Measurements from ENCODE around the gene TANC1.

Gene TANC1

GRCh38 chr2:159157361-159158209 is 189.1 kb downstream of the TANC1 start:
- Mint-ChIP-seq H3K4me1 (peaks cover 34% of the 10 kb centered on the region), H3K27ac (no peak overlapping the region), H3K36me3 (no peaks in the 10 kb centered on the region)

GRCh38 chr2:159160412-159160811 is 192.0 kb downstream of the TANC1 start:
- H3K27ac Mint-ChIP-seq: no peak overlapping the region
- no peaks in the 10 kb centered on the region for H3K36me3 Mint-ChIP-seq
- H3K4me3 Mint-ChIP-seq: no peak overlapping the region
- H3K4me1 Mint-ChIP-seq: peaks cover 21% of the 10 kb centered on the region
- no peaks in the 10 kb centered on the region for H3K27me3 Mint-ChIP-seq
- no peaks in the 10 kb centered on the region for H3K9me3 Mint-ChIP-seq

More at GRCh38 chr2:159157361-159158209, 189.1 kb downstream of the TANC1 start:
- Mint-ChIP-seq H3K4me3 (no peak overlapping the region), H3K9me3 (no peaks in the 10 kb centered on the region), H3K27me3 (peaks cover 2% of the 10 kb centered on the region)

- Mint-ChIP-seq H3K4me1 (peaks cover 15% of the 10 kb centered on the region), H3K27me3 (no peaks in the 10 kb centered on the region), H3K27ac (no peak overlapping the region), H3K36me3 (no peaks in the 10 kb centered on the region), H3K4me3 (no peak overlapping the region), H3K9me3 (no peaks in the 10 kb centered on the region)
Measured at GRCh38 chr2:159160954-159161353, 192.5 kb downstream of the TANC1 start.

DNA sequence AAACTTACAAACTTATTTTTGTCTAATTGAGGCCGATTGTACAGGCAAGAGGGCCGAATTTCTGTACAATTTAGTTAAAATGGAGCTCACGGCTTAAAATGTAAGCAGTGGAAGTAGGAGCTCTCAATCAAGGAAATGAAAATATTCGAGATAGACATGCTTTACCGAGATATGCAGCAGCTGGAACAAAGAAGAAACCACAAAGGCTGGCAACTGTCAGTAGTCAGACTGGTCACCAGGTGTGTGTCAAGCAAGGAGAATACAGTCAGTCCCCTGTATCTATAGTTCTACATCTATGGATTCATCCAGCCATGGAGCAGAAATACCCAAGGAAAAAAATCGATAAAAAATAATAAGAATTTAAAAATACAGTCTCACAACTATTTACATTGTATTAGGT is 195.5 kb downstream of the TANC1 start:
- no peaks in the 10 kb centered on the region for H3K27me3 Mint-ChIP-seq
- H3K9me3 Mint-ChIP-seq: no peaks in the 10 kb centered on the region
- H3K27ac Mint-ChIP-seq: no peak overlapping the region

GRCh38 chr2:159164457-159164911 is 196.0 kb downstream of the TANC1 start:
- H3K27ac Mint-ChIP-seq: no peak overlapping the region
- H3K4me1 Mint-ChIP-seq: peaks cover 4% of the 10 kb centered on the region
- no peak overlapping the region for H3K4me3 Mint-ChIP-seq
- no peaks in the 10 kb centered on the region for H3K27me3 Mint-ChIP-seq
- H3K9me3 Mint-ChIP-seq: no peaks in the 10 kb centered on the region
- no peaks in the 10 kb centered on the region for H3K36me3 Mint-ChIP-seq

More for the DNA sequence above, 195.5 kb downstream of the TANC1 start:
- peaks cover 4% of the 10 kb centered on the region for H3K4me1 Mint-ChIP-seq
- no peaks in the 10 kb centered on the region for H3K36me3 Mint-ChIP-seq
- H3K4me3 Mint-ChIP-seq: no peak overlapping the region

GRCh38 chr2:159165048-159165447 is 196.6 kb downstream of the TANC1 start:
- no peak overlapping the region for H3K4me3 Mint-ChIP-seq
- no peaks in the 10 kb centered on the region for H3K27me3 Mint-ChIP-seq
- peaks cover 4% of the 10 kb centered on the region for H3K4me1 Mint-ChIP-seq
- H3K36me3 Mint-ChIP-seq: no peaks in the 10 kb centered on the region
- H3K27ac Mint-ChIP-seq: no peak overlapping the region
- no peaks in the 10 kb centered on the region for H3K9me3 Mint-ChIP-seq

GRCh38 chr2:159168707-159169106 is 200.3 kb downstream of the TANC1 start:
- H3K27ac Mint-ChIP-seq: no peak overlapping the region
- H3K9me3 Mint-ChIP-seq: no peaks in the 10 kb centered on the region
- H3K4me3 Mint-ChIP-seq: no peak overlapping the region
- peaks cover 3% of the 10 kb centered on the region for H3K4me1 Mint-ChIP-seq
- no peaks in the 10 kb centered on the region for H3K27me3 Mint-ChIP-seq
- no peaks in the 10 kb centered on the region for H3K36me3 Mint-ChIP-seq

GRCh38 chr2:159169187-159169586 is 200.7 kb downstream of the TANC1 start:
- H3K9me3 Mint-ChIP-seq: no peaks in the 10 kb centered on the region
- no peaks in the 10 kb centered on the region for H3K36me3 Mint-ChIP-seq
- H3K4me3 Mint-ChIP-seq: no peak overlapping the region
- no peaks in the 10 kb centered on the region for H3K4me1 Mint-ChIP-seq
- H3K27me3 Mint-ChIP-seq: no peaks in the 10 kb centered on the region
- no peak overlapping the region for H3K27ac Mint-ChIP-seq

DNA sequence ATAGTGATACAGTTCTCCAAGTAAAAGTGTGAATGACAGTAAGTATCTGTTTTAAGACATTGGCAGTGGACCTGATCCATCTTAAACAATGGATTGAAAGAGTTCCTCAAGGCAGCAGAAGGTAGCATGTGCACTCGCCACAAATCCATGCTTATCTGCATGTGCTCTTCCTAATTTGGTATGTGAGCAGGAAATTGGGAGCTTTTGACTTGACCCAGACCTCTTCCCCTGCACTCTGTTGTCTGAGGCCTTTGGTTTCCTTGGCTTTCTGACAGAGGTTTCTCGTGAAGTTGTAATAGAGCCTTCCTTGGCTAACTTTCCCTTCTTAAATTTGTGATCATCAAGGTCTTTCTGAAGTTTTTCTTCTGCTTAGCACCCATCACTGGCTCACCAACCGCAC is 204.0 kb downstream of the TANC1 start:
- Mint-ChIP-seq H3K27ac (peak overlapping the region; percentile 24), H3K36me3 (no peaks in the 10 kb centered on the region), H3K4me1 (no peaks in the 10 kb centered on the region), H3K27me3 (no peaks in the 10 kb centered on the region), H3K9me3 (no peaks in the 10 kb centered on the region), H3K4me3 (no peak overlapping the region)

GRCh38 chr2:159174759-159175158 is 206.3 kb downstream of the TANC1 start:
- Mint-ChIP-seq H3K4me3 (no peak overlapping the region), H3K36me3 (no peaks in the 10 kb centered on the region), H3K9me3 (no peaks in the 10 kb centered on the region), H3K27ac (no peak overlapping the region), H3K27me3 (no peaks in the 10 kb centered on the region), H3K4me1 (peaks cover 3% of the 10 kb centered on the region)

- no peak overlapping the region for H3K4me3 Mint-ChIP-seq
- no peaks in the 10 kb centered on the region for H3K27me3 Mint-ChIP-seq
- H3K9me3 Mint-ChIP-seq: no peaks in the 10 kb centered on the region
- no peaks in the 10 kb centered on the region for H3K36me3 Mint-ChIP-seq
- H3K27ac Mint-ChIP-seq: no peak overlapping the region
- H3K4me1 Mint-ChIP-seq: peaks cover 3% of the 10 kb centered on the region
Measured at GRCh38 chr2:159175182-159175581, 206.7 kb downstream of the TANC1 start.

DNA sequence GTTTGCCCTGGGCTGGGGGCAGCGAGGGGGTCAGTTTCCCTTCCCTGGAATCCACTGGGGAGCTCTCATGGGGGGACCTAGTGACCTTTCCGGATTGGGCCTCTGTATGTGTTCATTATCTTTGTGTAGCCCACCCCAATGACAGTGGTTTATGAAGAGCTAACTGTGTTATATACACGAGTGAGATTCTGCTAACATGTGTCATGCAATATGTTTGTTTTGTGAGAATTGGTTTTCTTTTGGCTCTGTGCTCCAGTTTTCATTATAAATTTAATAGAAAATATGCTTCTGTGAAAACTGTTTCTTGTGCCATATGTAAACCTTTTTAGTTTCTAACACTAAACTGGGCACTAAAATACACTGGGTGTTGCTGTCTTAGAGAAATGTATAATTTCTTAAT is 207.5 kb downstream of the TANC1 start:
- Mint-ChIP-seq H3K4me3 (no peak overlapping the region), H3K36me3 (no peaks in the 10 kb centered on the region), H3K27ac (no peak overlapping the region), H3K27me3 (no peaks in the 10 kb centered on the region), H3K4me1 (peaks cover 3% of the 10 kb centered on the region), H3K9me3 (no peaks in the 10 kb centered on the region)

DNA sequence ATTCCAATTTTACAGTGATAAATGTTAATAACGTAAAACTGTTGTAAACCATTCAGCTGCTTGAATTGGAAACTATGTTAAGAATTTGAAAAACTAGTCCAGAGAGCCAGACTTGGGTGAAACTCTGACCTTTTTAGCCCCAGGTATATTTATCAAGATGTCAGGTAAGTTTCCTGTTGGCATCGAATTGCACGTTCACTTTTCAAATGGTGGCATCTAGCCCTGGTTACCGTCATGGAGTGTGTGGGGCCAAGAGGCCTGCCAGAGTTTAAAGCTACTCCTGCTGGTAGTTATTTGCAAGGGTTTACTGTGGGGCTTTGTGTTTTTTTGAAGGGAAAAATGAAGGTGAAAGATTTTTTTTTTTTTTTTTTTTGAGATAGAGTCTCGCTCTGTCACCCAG is 208.1 kb downstream of the TANC1 start:
- H3K4me1 Mint-ChIP-seq: peaks cover 3% of the 10 kb centered on the region
- H3K36me3 Mint-ChIP-seq: no peaks in the 10 kb centered on the region
- no peaks in the 10 kb centered on the region for H3K9me3 Mint-ChIP-seq
- H3K27ac Mint-ChIP-seq: no peak overlapping the region
- H3K4me3 Mint-ChIP-seq: no peak overlapping the region
- no peaks in the 10 kb centered on the region for H3K27me3 Mint-ChIP-seq

DNA sequence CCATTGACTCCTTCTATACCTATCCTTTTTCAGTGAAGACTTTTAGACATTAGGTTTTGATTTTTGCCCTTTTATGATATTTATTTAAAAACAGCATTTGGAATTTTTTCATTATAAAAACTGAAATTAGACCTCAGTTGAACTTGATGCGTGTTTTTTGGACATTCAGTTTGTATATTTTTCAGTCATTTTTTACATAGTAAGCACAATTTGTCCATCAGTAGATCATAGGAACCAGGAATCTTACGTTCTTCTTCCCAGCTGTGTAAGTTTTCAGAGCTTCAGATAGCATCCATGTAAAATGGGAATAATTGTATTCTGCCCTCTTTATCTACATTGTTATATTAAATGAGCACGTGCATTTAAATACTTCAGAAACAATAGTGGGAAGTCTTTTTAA is 208.9 kb downstream of the TANC1 start:
- Mint-ChIP-seq H3K4me3 (no peak overlapping the region), H3K9me3 (no peaks in the 10 kb centered on the region), H3K36me3 (no peaks in the 10 kb centered on the region), H3K27me3 (no peaks in the 10 kb centered on the region), H3K4me1 (peaks cover 3% of the 10 kb centered on the region), H3K27ac (no peak overlapping the region)

DNA sequence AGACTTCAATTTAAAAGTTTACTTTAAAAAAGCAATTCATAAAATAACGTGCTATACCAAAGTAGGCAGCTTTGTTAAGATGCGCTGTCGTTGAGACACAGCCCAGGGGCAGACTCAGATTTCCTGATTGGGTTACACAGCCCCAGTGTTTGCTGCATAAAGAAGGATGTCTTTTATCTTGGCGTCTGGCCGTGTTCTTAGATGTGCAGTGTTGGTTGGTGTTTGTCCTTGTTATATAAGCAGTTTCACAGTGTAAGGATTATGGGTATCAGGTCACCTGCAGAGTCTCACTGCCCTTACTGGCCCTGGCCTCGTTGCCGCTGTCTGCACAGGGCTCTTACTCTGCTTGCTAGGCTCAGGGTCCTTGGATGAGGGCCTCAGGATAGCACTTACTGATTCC is 209.5 kb downstream of the TANC1 start:
- Mint-ChIP-seq H3K27me3 (no peaks in the 10 kb centered on the region), H3K4me3 (no peak overlapping the region), H3K27ac (no peak overlapping the region), H3K4me1 (peaks cover 3% of the 10 kb centered on the region), H3K36me3 (no peaks in the 10 kb centered on the region), H3K9me3 (no peaks in the 10 kb centered on the region)

DNA sequence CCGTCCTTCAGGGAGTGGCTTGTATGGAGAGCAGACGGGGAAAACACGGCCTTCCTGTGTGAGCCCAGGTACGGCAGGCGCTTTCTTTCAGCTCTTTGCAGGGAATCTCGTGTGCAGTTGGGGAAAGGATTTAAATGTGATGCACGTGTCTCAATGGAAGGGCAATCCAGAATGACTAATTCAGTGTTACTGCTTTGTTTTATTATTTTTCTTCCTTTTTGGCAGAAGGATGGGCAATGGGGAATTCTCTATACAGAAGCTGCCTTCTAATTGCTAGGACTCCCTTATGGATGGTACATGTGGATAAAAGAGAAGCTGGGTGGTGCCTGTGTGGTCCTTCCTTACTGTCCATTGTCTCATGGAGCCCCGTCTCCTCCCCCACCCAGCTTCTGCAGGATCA is 210.7 kb downstream of the TANC1 start:
- no peaks in the 10 kb centered on the region for H3K27me3 Mint-ChIP-seq
- H3K9me3 Mint-ChIP-seq: no peaks in the 10 kb centered on the region
- peaks cover 3% of the 10 kb centered on the region for H3K4me1 Mint-ChIP-seq
- H3K36me3 Mint-ChIP-seq: no peaks in the 10 kb centered on the region
- no peak overlapping the region for H3K4me3 Mint-ChIP-seq
- no peak overlapping the region for H3K27ac Mint-ChIP-seq

DNA sequence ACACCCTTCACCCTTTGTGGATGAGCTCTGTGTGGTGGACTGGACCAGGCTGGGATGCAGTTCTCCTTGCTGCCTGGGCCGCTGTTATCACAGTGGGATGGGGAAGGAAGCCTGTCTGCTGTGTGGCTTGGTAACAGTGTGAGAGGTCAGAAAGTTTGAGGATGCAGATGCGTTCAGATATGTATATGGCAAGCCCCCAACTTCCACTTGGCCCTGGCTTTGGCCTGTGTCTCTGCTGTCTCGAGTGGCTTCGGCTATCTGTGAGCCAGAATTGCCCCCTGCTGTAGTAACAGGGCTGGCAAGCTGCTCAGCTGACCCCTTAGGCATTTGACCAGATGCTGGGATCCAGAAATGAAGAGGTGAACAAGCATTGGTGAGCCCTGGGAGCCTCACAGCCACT is 211.3 kb downstream of the TANC1 start:
- no peak overlapping the region for H3K4me3 Mint-ChIP-seq
- peaks cover 3% of the 10 kb centered on the region for H3K4me1 Mint-ChIP-seq
- no peak overlapping the region for H3K27ac Mint-ChIP-seq
- no peaks in the 10 kb centered on the region for H3K27me3 Mint-ChIP-seq
- no peaks in the 10 kb centered on the region for H3K36me3 Mint-ChIP-seq
- H3K9me3 Mint-ChIP-seq: no peaks in the 10 kb centered on the region

All from activated naive CD4-positive, alpha-beta T cell treated with anti-CD3 and anti-CD28 coated beads, Interleukin-2, amount 50 U/mL, for 24 hours (primary cell).